H1 (cell line): ENCODE results near the gene BUB1B. TPM values are rescaled to one million over a fixed set of nuclear protein-coding genes. Genes with fewer than 3 reads are reported as not detected.

ENCODE experiments used
- CBX8 ChIP-seq: fragments of 300-800, 300-1000 bp; sonication (generic); IDR thresholded peaks from 2 replicates; pipeline ENCODE4 v1.7.1; 2016; ENCODE audit warnings: low read depth, low read length, borderline replicate concordance
- CREB1 ChIP-seq: IDR thresholded peaks from 2 replicates; pipeline ENCODE4 v1.6.1; 2012; ENCODE audit warnings: inconsistent platforms
- polyA plus RNA-seq, 7 experiments: library from polyadenylated mRNA; depleted of rRNA in 3 of 7; stranded (reverse) in 5 of 7; unstranded in 2 of 7; fragments of >200 nt in 5 of 7; fragments of 200-250 nt in 2 of 7; gene quantifications; 1 replicate in 5 of 7; 2 replicates in 1 of 7; 4 replicates in 1 of 7; pipeline versions ENCODE4 v1.2.1 to v1.2.3, GENCODE V29; 2011 to 2013; ENCODE audit warnings: missing spikeins in 2 of 7, mixed read lengths in 2 of 7
- total RNA-seq: library from RNA; stranded (reverse); fragmentation: NEBNext Ultra II Directional; extraction: Animal tissue kit (Norgen Biotek cat#: 25700); gene quantifications from 2 replicates; pipeline ENCODE4 v1.2.1, GENCODE V29; 2021
- TF ChIP-seq, protein P1 (sequence below): IDR thresholded peaks from 2 replicates; pipeline ENCODE4 v1.6.1; 2012; ENCODE audit warnings: low read length, inconsistent platforms

The BUB1B gene
- total and polyA plus RNA-seq, 2 of the 8 experiments (the other 6 are each of a cell fraction or from before 2014, with no cell fraction given): 48.9 to 144 TPM

DNA sequence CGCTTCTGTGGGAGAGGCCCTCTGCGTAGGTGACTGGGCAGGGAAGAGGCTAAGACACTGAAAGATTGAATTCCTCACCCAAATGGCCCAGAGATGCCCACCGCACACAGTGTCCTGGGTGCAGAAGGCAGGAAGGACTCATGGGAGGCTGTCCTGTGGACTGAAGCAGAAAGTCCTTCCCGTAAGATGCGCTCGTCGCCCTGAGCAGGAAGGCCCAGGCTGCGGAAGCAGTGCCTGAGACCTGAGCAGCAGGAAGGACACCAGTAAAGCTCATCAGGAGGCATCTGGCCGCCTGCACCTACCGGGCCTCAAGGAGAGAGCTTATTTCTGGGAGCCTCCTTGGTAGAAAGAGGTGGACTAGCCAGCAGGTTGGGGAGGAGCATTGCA is 81.3 kb downstream of the BUB1B start (continued):
- TF ChIP-seq, protein P1, sequence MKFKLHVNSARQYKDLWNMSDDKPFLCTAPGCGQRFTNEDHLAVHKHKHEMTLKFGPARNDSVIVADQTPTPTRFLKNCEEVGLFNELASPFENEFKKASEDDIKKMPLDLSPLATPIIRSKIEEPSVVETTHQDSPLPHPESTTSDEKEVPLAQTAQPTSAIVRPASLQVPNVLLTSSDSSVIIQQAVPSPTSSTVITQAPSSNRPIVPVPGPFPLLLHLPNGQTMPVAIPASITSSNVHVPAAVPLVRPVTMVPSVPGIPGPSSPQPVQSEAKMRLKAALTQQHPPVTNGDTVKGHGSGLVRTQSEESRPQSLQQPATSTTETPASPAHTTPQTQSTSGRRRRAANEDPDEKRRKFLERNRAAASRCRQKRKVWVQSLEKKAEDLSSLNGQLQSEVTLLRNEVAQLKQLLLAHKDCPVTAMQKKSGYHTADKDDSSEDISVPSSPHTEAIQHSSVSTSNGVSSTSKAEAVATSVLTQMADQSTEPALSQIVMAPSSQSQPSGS: no peak
- TF ChIP-seq CBX8: no peak
- no peak for TF ChIP-seq CREB1
- TF ChIP-seq, all 59 proteins: peak for 0
